Ovary (tissue), 9 donors: ENCODE data around the gene PSRC1. TPM values are rescaled to one million over a fixed set of nuclear protein-coding genes. Genes with fewer than 3 reads are reported as not detected.

Experiments
- DNase-seq, 5 donors: peaks; one replicate each; pipeline ENCODE4 v3.0.0-alpha.2; 2019 to 2020
- H3K27ac ChIP-seq, 2 donors: fragments of 200-600 bp; one replicate each; pipeline versions ENCODE4 v1.5.1 to v1.8.0; 2019 to 2022
- H3K27me3 ChIP-seq: fragments of 200-600 bp; one replicate; pipeline ENCODE4 v1.8.0; 2022
- H3K36me3 ChIP-seq: fragments of 200-600 bp; sonication (generic); one replicate; pipeline ENCODE4 v1.5.1; 2019
- H3K4me1 ChIP-seq: one replicate; pipeline ENCODE4 v1.8.1; 2013; ENCODE audit warnings: mild to moderate bottlenecking, moderate library complexity; ENCODE audit not compliant: insufficient read depth
- H3K4me3 ChIP-seq: fragments of 200-600 bp; sonication (generic); one replicate; pipeline ENCODE4 v1.5.1; 2017
- H3K9me3 ChIP-seq, 2 donors: fragments of 200-600 bp in 1 of 2; sonication (generic) in 1 of 2; one replicate each; pipeline versions ENCODE4 v1.5.1 to v1.8.1; 2013 to 2019; ENCODE audit warnings: mild to moderate bottlenecking in 1 of 2, moderate library complexity in 1 of 2
- CTCF ChIP-seq, 3 donors: fragments of 450-650 bp in 2 of 3; fragments of 200-600 bp in 1 of 3; IDR thresholded peaks; one replicate each; pipeline versions ENCODE4 v1.5.1 to v1.8.0; 2016 to 2022; ENCODE audit warnings: antibody characterized with exemption in 3 of 3, mild to moderate bottlenecking in 1 of 3
- EP300 ChIP-seq: sonication (generic); formaldehyde crosslinking; IDR thresholded peaks from one replicate; pipeline ENCODE4 v1.6.1; 2017; ENCODE audit warnings: antibody characterized with exemption
- POLR2A ChIP-seq: fragments of 450-650 bp; IDR thresholded peaks from one replicate; pipeline ENCODE4 v1.6.1; 2017; ENCODE audit warnings: antibody characterized with exemption, mild to moderate bottlenecking, moderate library complexity
- WGBS, 3 donors: extraction: QIAGEN DNeasy Blood & Tissue Kit in 1 of 3; methylation state at CpG; one replicate each; pipeline versions ENCODE4 v1.1.5 to v1.1.7; 2013 to 2017; 5-methylcytosine and 5-hydroxymethylcytosine counted together
- intact Hi-C, 4 donors: fragments of 100-400 bp; cut with DNase I; formaldehyde crosslinking; loops; one replicate each; pipeline versions ENCODE4 v1.11.0 to v1.15.1; 2022 to 2023
- polyA plus RNA-seq, 2 donors: library from polyadenylated mRNA; stranded (reverse); fragments of 200-250 nt in 1 of 2; fragments of 350-450 nt in 1 of 2; fragmentation: Illumina TruSeq in 1 of 2; extraction: RNeasy Lipid Tissue Mini Kit (QIAGEN cat#74804) in 1 of 2; gene quantifications; one replicate each; pipeline ENCODE4 v1.2.3, GENCODE V29; 2013 to 2014
- total RNA-seq, 7 donors: library from RNA; depleted of rRNA in 2 of 7; stranded (reverse); fragments of >200 nt in 2 of 7; fragmentation: NEBNext Ultra II Directional in 3 of 7; extraction: Animal tissue kit (Norgen Biotek cat#: 25700) in 3 of 7; gene quantifications; one replicate each; pipeline versions ENCODE4 v1.1.0 to v1.2.4, GENCODE V29; 2016 to 2023
- donor health status: DM: no; HTN: no; CAD: no; lungs with moderate emphysema.
- donor health status: DM: no; HTN: no; CAD: no.
- donor health status: Bipolar disorder and iron deficiency.
- donor health status: DM: yes; HTN: yes; CAD: no.
- donor health status: DM: no; HTN: no; CAD: no.
- donor health status: DM: yes; HTN: yes; CAD: no.

PSRC1 gene
- total and polyA plus RNA-seq, 9 donors: 1.0 to 8.1 (median 5.3) TPM

- intact Hi-C loops: loop anchor here in 2 of 4 donors (5.0 to 10.0 kb wide), 3 partner anchors 128 to 265 kb away; partner anchors contain the start of genes GPR61 (in 2 of the 2), ELAPOR1 (in 1 of the 2) and SORT1 (in 1 of the 2)
- H3K36me3 ChIP-seq: no peaks in the 10 kb centered on the region
- H3K27me3 ChIP-seq: no peaks in the 10 kb centered on the region
- 91 to 93% (median 92%) methylated on average over 33 of the region's 33 CpGs for WGBS, 3 donors
- H3K27ac ChIP-seq: no peak overlapping the region
- H3K4me1 ChIP-seq: no peaks in the 10 kb centered on the region
- no peak for TF ChIP-seq EP300
- no peak for TF ChIP-seq POLR2A
- no peak for TF ChIP-seq CTCF (IDR thresholded peaks at IDR 0.05)
- H3K4me3 ChIP-seq: no peak overlapping the region
- no peak for DNase-seq
- no peaks in the 10 kb centered on the region for H3K9me3 ChIP-seq
Measured at GRCh38 chr1:109269212-109269980, 13.5 kb downstream of the PSRC1 start.

GRCh38 chr1:109268431-109269211 lies 14.3 kb downstream of the PSRC1 start:
- DNase-seq: no peak
- intact Hi-C loops: loop anchor here in 2 of 4 donors (5.0 to 10.0 kb wide), 3 partner anchors 129 to 266 kb away; partner anchors contain the start of genes GPR61 (in 2 of the 2), ELAPOR1 (in 1 of the 2) and SORT1 (in 1 of the 2)
- Histone ChIP-seq H3K36me3 (no peaks in the 10 kb centered on the region), H3K4me3 (no peak overlapping the region), H3K9me3 (no peaks in the 10 kb centered on the region), H3K27ac (no peak overlapping the region), H3K27me3 (no peaks in the 10 kb centered on the region), H3K4me1 (no peaks in the 10 kb centered on the region)
- 85 to 93% (median 89%) methylated on average over 28 to 29 of the region's 29 CpGs for WGBS, 3 donors
- TF ChIP-seq EP300 (no peak), CTCF (IDR thresholded peaks at IDR 0.05) (no peak), POLR2A (no peak)

GRCh38 chr1:109267743-109268300 lies 15.1 kb downstream of the PSRC1 start:
- Histone ChIP-seq H3K4me1 (no peaks in the 10 kb centered on the region), H3K27ac (no peak overlapping the region), H3K27me3 (no peaks in the 10 kb centered on the region), H3K4me3 (no peak overlapping the region), H3K9me3 (no peaks in the 10 kb centered on the region), H3K36me3 (no peaks in the 10 kb centered on the region)
- 84 to 92% (median 89%) methylated on average over 16 to 17 of the region's 17 CpGs for WGBS, 3 donors
- TF ChIP-seq POLR2A (no peak), EP300 (no peak), CTCF (IDR thresholded peaks at IDR 0.05) (no peak)
- peak in 1 of 5 donors; percentile 29 for DNase-seq
- intact Hi-C loops: loop anchor here in 2 of 4 donors (5.0 to 10.0 kb wide), 3 partner anchors 129 to 267 kb away; partner anchors contain the start of genes GPR61 (in 2 of the 2), ELAPOR1 (in 1 of the 2) and SORT1 (in 1 of the 2)

- DNase-seq: no peak
- Histone ChIP-seq H3K36me3 (no peaks in the 10 kb centered on the region), H3K27me3 (no peaks in the 10 kb centered on the region), H3K27ac (no peak overlapping the region), H3K4me1 (no peaks in the 10 kb centered on the region), H3K9me3 (no peaks in the 10 kb centered on the region), H3K4me3 (no peak overlapping the region)
- TF ChIP-seq CTCF (IDR thresholded peaks at IDR 0.05) (no peak), POLR2A (no peak), EP300 (no peak)
- WGBS, 3 donors: 78 to 82% (median 78%) methylated on average over 11 of the region's 11 CpGs
- intact Hi-C loops: loop anchor here in 2 of 4 donors (5.0 to 10.0 kb wide), 3 partner anchors 130 to 268 kb away; partner anchors contain the start of genes GPR61 (in 2 of the 2), ELAPOR1 (in 1 of the 2) and SORT1 (in 1 of the 2)
Measured at GRCh38 chr1:109266965-109267364, 16.0 kb downstream of the PSRC1 start.
